Stimulated activated naive CD4-positive, alpha-beta T cell (primary cell): ENCODE results near the gene LRIG1.

Experiments used
- DNase-seq, 6 experiments: peaks; one replicate each; lab custom pipeline; 2025; lab: John Stamatoyannopoulos, UW

The LRIG1 gene

GRCh38 chr3:66443118-66443803 lies 57.6 kb downstream of the LRIG1 start:
- DNase-seq, result no peak

GRCh38 chr3:66442254-66443117 lies 58.3 kb downstream of the LRIG1 start:
- DNase-seq, result no peak

- no peak for DNase-seq
Observed at GRCh38 chr3:66441692-66442091, 59.1 kb downstream of the LRIG1 start.

GRCh38 chr3:66441129-66441528 lies 59.7 kb downstream of the LRIG1 start:
- DNase-seq, result no peak

GRCh38 chr3:66439666-66440344 lies 61.0 kb downstream of the LRIG1 start:
- DNase-seq, result no peak

GRCh38 chr3:66438046-66438445 lies 62.8 kb downstream of the LRIG1 start:
- DNase-seq, result no peak

GRCh38 chr3:66437341-66437929 lies 63.4 kb downstream of the LRIG1 start:
- DNase-seq, result no peak

GRCh38 chr3:66435989-66436388 lies 64.8 kb downstream of the LRIG1 start:
- DNase-seq, result no peak

GRCh38 chr3:66434726-66435125 lies 66.1 kb downstream of the LRIG1 start:
- no peak for DNase-seq

- no peak for DNase-seq
Observed at GRCh38 chr3:66433522-66433782, 67.4 kb downstream of the LRIG1 start.

GRCh38 chr3:66432767-66433521 lies 67.9 kb downstream of the LRIG1 start:
- no peak for DNase-seq

GRCh38 chr3:66432041-66432766 lies 68.6 kb downstream of the LRIG1 start:
- DNase-seq, result no peak

GRCh38 chr3:66431494-66431893 lies 69.3 kb downstream of the LRIG1 start:
- DNase-seq, result no peak

GRCh38 chr3:66430876-66431275 lies 69.9 kb downstream of the LRIG1 start:
- DNase-seq, result no peak

GRCh38 chr3:66428733-66429132 lies 72.1 kb downstream of the LRIG1 start:
- DNase-seq, result no peak

GRCh38 chr3:66427951-66428474 lies 72.8 kb downstream of the LRIG1 start:
- DNase-seq, result no peak

GRCh38 chr3:66427352-66427751 lies 73.5 kb downstream of the LRIG1 start:
- DNase-seq, result no peak

GRCh38 chr3:66426135-66426534 lies 74.7 kb downstream of the LRIG1 start:
- no peak for DNase-seq

GRCh38 chr3:66425576-66426114 lies 75.2 kb downstream of the LRIG1 start:
- DNase-seq, result no peak

GRCh38 chr3:66425032-66425431 lies 75.8 kb downstream of the LRIG1 start:
- DNase-seq, result no peak

GRCh38 chr3:66423791-66424190 lies 77.0 kb downstream of the LRIG1 start:
- DNase-seq, result no peak
